ENCODE results near the gene TOX2.

- TF ChIP-seq, protein P1, sequence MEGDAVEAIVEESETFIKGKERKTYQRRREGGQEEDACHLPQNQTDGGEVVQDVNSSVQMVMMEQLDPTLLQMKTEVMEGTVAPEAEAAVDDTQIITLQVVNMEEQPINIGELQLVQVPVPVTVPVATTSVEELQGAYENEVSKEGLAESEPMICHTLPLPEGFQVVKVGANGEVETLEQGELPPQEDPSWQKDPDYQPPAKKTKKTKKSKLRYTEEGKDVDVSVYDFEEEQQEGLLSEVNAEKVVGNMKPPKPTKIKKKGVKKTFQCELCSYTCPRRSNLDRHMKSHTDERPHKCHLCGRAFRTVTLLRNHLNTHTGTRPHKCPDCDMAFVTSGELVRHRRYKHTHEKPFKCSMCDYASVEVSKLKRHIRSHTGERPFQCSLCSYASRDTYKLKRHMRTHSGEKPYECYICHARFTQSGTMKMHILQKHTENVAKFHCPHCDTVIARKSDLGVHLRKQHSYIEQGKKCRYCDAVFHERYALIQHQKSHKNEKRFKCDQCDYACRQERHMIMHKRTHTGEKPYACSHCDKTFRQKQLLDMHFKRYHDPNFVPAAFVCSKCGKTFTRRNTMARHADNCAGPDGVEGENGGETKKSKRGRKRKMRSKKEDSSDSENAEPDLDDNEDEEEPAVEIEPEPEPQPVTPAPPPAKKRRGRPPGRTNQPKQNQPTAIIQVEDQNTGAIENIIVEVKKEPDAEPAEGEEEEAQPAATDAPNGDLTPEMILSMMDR (IDR thresholded peaks at IDR 0.05): no peak
- TF ChIP-seq POLR2A (IDR thresholded peaks at IDR 0.05): no peak
Measured at GRCh38 chr20:44065401-44066340, 151.0 kb downstream of the TOX2 start.

Data from thyroid gland (tissue), 4 donors.